Epithelial cell of proximal tubule (primary cell): ENCODE measurements around the gene C4orf17. TPM values are rescaled to one million over a fixed set of nuclear protein-coding genes. Genes with fewer than 3 reads are reported as not detected.

Experiments used
- DNase-seq: peaks from one replicate; pipeline ENCODE4 v3.0.0-alpha.2; 2011; ENCODE audit warnings: low read depth
- H3K4me3 ChIP-seq: 2 replicates; pipeline ENCODE4 v1.5.1; 2011; ENCODE audit warnings: low read depth, mild to moderate bottlenecking, low read length
- CTCF ChIP-seq: conservative IDR thresholded peaks from 2 replicates; pipeline ENCODE4 v1.5.1; 2012; ENCODE audit warnings: low read depth, mild to moderate bottlenecking, low read length
- total RNA-seq: library from RNA; depleted of rRNA; stranded (reverse); fragments of >200 nt; gene quantifications from 2 replicates; pipeline ENCODE4 v1.2.3, GENCODE V29; 2015

C4orf17 gene
- total RNA-seq, 1 donor from 2014 or later, result not detected

GRCh38 chr4:99564921-99565320, 54.1 kb downstream of the C4orf17 start:
- no peak for TF ChIP-seq CTCF
- no peak for DNase-seq
- no peak overlapping the region for H3K4me3 ChIP-seq

- DNase-seq, result no peak
- no peak overlapping the region for H3K4me3 ChIP-seq
- TF ChIP-seq CTCF, result no peak
These were observed 61.1 kb downstream of the C4orf17 start for GRCh38 chr4:99571883-99572282.

- TF ChIP-seq CTCF, result no peak
- DNase-seq, result no peak
- H3K4me3 ChIP-seq, result no peak overlapping the region
These were observed 61.9 kb downstream of the C4orf17 start for GRCh38 chr4:99572527-99573240.

- H3K4me3 ChIP-seq, result no peak overlapping the region
- DNase-seq, result no peak
- no peak for TF ChIP-seq CTCF
These were observed 63.0 kb downstream of the C4orf17 start for GRCh38 chr4:99573735-99574368.

GRCh38 chr4:99574530-99575324, 63.9 kb downstream of the C4orf17 start, which contains the start of gene MTTP:
TSS of gene MTTP (plus strand) at chr4:99574824. CDS start at chr4:99574910, 86 bp downstream.
- no peak for TF ChIP-seq CTCF
- H3K4me3 ChIP-seq, result no peak within 1 kb of the TSS
- no peak for DNase-seq

GRCh38 chr4:99578714-99579113, 67.9 kb downstream of the C4orf17 start:
- no peak for TF ChIP-seq CTCF
- DNase-seq, result no peak
- no peak overlapping the region for H3K4me3 ChIP-seq
